ENCODE data around the gene CPT1A.

- TF ChIP-seq POLR2A (IDR thresholded peaks at IDR 0.05) (no peak), EP300 (IDR thresholded peaks at IDR 0.05) (no peak)
Observed at GRCh38 chr11:68704887-68705286, 136.8 kb downstream of the CPT1A start.

Data from ovary (tissue), 1 donor.